A673 (cell line): ENCODE results near the gene FKBP11. TPM values are rescaled to one million over a fixed set of nuclear protein-coding genes. Genes with fewer than 3 reads are reported as not detected.

Experiments
- BruUV-seq: library from RNA; stranded (reverse); fragments of 400-500 nt; replicated peaks from 2 replicates; lab custom pipeline; 2021; lab: Mats Ljungman, UMichigan
- CTCF ChIA-PET: fragments of 300-600 bp; sonication (Branson Sonifier 250); formaldehyde crosslinking; loops from one replicate; lab custom pipeline; 2022; ENCODE audit warnings: antibody characterized with exemption; lab: Charles Lee
- POLR2A ChIA-PET: fragments of 300-600 bp; sonication (Branson Sonifier 250); formaldehyde crosslinking; loops from one replicate; lab custom pipeline; 2022; ENCODE audit warnings: antibody characterized with exemption; ENCODE audit not compliant: low non-redundant PET; lab: Charles Lee
- DNase-seq: peaks from one replicate; pipeline ENCODE4 v3.0.0-alpha.2; 2015; ENCODE audit warnings: low spot score
- H3K27ac ChIP-seq: fragments of 200-600 bp; sonication (generic); 2 replicates; pipeline ENCODE4 v1.5.1; 2016; ENCODE audit warnings: mixed run types, low read depth, mild to moderate bottlenecking, mixed read lengths, antibody characterized with exemption, low read length; ENCODE audit not compliant: poor library complexity, severe bottlenecking
- H3K27me3 ChIP-seq: fragments of 200-600 bp; sonication (generic); replicated peaks from 2 replicates; pipeline ENCODE4 v1.6.1; 2017; ENCODE audit warnings: mixed run types, low read depth, mild to moderate bottlenecking, mixed read lengths, antibody characterized with exemption, low read length; ENCODE audit not compliant: insufficient read depth, poor library complexity
- H3K36me3 ChIP-seq: fragments of 200-600 bp; sonication (generic); 2 replicates; pipeline ENCODE4 v1.6.1; 2016; ENCODE audit warnings: mixed run types, mild to moderate bottlenecking, mixed read lengths, antibody characterized with exemption, low read length; ENCODE audit not compliant: insufficient read depth, poor library complexity, severe bottlenecking
- H3K4me1 ChIP-seq: fragments of 200-600 bp; sonication (generic); 2 replicates; pipeline ENCODE4 v1.6.1; 2017; ENCODE audit warnings: mixed run types, mild to moderate bottlenecking, mixed read lengths, antibody characterized with exemption, low read length; ENCODE audit not compliant: insufficient read depth, poor library complexity, severe bottlenecking
- H3K4me3 ChIP-seq: fragments of 200-600 bp; sonication (generic); 2 replicates; pipeline ENCODE4 v1.5.1; 2016; ENCODE audit warnings: low read depth, mixed run types, mild to moderate bottlenecking, mixed read lengths, low read length; ENCODE audit not compliant: poor library complexity, severe bottlenecking
- H3K9me3 ChIP-seq: fragments of 200-600 bp; sonication (generic); 2 replicates; pipeline ENCODE4 v1.6.1; 2016; ENCODE audit warnings: mixed run types, low read depth, mild to moderate bottlenecking, mixed read lengths, antibody characterized with exemption, low read length; ENCODE audit not compliant: poor library complexity, severe bottlenecking
- CTCF ChIP-seq: fragments of 300-800, 200-600 bp; sonication (generic); conservative IDR thresholded peaks from 2 replicates; pipeline ENCODE4 v1.5.1; 2017; ENCODE audit warnings: low read depth, mild to moderate bottlenecking, antibody characterized with exemption, low read length, moderate library complexity, mixed read lengths
- EZH2 ChIP-seq: fragments of 200-600 bp; sonication (generic); IDR thresholded peaks from 2 replicates; pipeline ENCODE4 v1.6.1; 2017; ENCODE audit warnings: borderline replicate concordance, low read depth, mild to moderate bottlenecking, mixed read lengths, antibody characterized with exemption, low read length; ENCODE audit not compliant: poor library complexity, severe bottlenecking
- intact Hi-C: fragments of 100-400 bp; cut with micrococcal nuclease; formaldehyde crosslinking; loops from one replicate; pipeline ENCODE4 v1.10.0; 2022; ENCODE audit not compliant: unreplicated experiment
- total RNA-seq: library from RNA; stranded (reverse); gene quantifications from 2 replicates; pipeline ENCODE4 v1.2.3, GENCODE V29; 2021

The FKBP11 gene
- total RNA-seq, 1 experiment from 2014 or later = 32.5 TPM

GRCh38 chr12:48924617-48925303 lies 532 bp downstream of the FKBP11 start:
- H3K27me3 ChIP-seq = no peaks in the 10 kb centered on the region
- TF ChIP-seq CTCF (peak; percentile 65), EZH2 (no peak)
- no peaks in the 10 kb centered on the region for H3K9me3 ChIP-seq
- no TSS peak for BruUV-seq
- ChIA-PET POLR2A (no interaction called here), CTCF (interaction anchor here (1.0 to 1.3 kb wide), 2 partner anchors 11 to 63 kb away, joined by 3 to 4 read pairs; no protein-coding TSS in a partner anchor)
- H3K27ac ChIP-seq = peak overlapping the region; percentile 70
- peaks cover 8% of the 10 kb centered on the region for H3K36me3 ChIP-seq
- peak overlapping the region; percentile 88 for H3K4me3 ChIP-seq
- peaks cover 11% of the 10 kb centered on the region for H3K4me1 ChIP-seq
- peak; percentile 69 for DNase-seq
- intact Hi-C loops = no loop called here

- Histone ChIP-seq H3K9me3 (no peaks in the 10 kb centered on the region), H3K36me3 (peaks cover 8% of the 10 kb centered on the region), H3K27ac (no peak overlapping the region), H3K27me3 (no peaks in the 10 kb centered on the region), H3K4me1 (peaks cover 11% of the 10 kb centered on the region), H3K4me3 (no peak overlapping the region)
- POLR2A ChIA-PET = no interaction called here
- BruUV-seq = no TSS peak
- intact Hi-C loops = no loop called here
- CTCF ChIA-PET = no interaction called here
- DNase-seq = no peak
- TF ChIP-seq CTCF (no peak), EZH2 (no peak)
Measured at GRCh38 chr12:48923117-48923516, 2.2 kb downstream of the FKBP11 start.

GRCh38 chr12:48917857-48918537 lies 7.3 kb downstream of the FKBP11 start:
- H3K4me1 ChIP-seq = no peaks in the 10 kb centered on the region
- ChIA-PET CTCF (no interaction called here), POLR2A (no interaction called here)
- no peaks in the 10 kb centered on the region for H3K9me3 ChIP-seq
- H3K4me3 ChIP-seq = no peak overlapping the region
- intact Hi-C loops = no loop called here
- TF ChIP-seq CTCF (no peak), EZH2 (no peak)
- no peak for DNase-seq
- no peak overlapping the region for H3K27ac ChIP-seq
- peaks cover 3% of the 10 kb centered on the region for H3K36me3 ChIP-seq
- BruUV-seq = no TSS peak
- no peaks in the 10 kb centered on the region for H3K27me3 ChIP-seq
